Activated T-cell treated with anti-CD3 and anti-CD28 coated beads, Interleukin-2, amount 50 U/mL, for 1 hour (primary cell): ENCODE results near the gene ST7L.

Experiments
- DNase-seq: peaks from one replicate; pipeline ENCODE4 v3.0.0-alpha.2; 2020

ST7L gene

GRCh38 chr1:112544011-112544688, 74.8 kb downstream of the ST7L start:
- DNase-seq = no peak

- DNase-seq = no peak
Observed at GRCh38 chr1:112542206-112542973, 76.6 kb downstream of the ST7L start.

DNA sequence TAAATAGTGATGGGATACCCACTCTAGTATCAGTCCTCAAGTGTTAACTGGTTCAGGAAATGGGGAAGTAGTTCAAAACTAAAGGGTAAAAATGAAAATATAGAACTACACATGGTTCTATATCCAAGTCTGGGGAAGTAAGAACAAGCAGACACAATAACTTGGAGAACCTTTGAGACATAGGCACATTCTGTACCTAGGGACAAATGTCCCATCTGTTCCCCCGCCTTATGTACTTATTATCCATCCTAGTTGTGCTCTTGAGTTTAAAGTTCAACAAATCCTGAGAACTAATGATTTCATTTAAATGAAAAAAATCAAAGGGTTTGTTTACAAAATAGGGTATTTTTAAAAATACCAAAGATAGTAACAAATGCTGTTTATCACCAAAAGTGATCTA, 77.6 kb downstream of the ST7L start:
- DNase-seq = no peak

GRCh38 chr1:112540226-112540794, 78.6 kb downstream of the ST7L start:
- no peak for DNase-seq

- no peak for DNase-seq
Observed at GRCh38 chr1:112538883-112539282, 80.1 kb downstream of the ST7L start.

DNA sequence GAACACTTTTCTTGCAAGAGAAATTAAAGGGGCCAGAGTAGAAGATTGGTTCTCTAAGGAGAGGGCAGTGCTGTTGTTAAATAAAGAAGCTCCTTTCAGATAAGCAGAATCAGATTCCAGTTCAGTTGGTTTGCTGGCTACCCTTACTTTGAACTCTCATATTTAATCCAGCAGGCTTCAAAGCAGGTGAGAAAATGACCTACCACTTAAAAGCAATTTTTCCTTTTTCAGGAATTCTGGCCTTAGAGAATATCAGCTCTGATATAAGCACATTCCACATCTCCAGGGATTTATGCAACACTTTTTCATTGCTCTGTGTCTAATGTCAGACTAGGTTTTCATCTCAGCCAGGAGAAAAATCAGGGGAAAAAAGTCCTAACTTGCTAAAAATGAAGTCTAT, 81.5 kb downstream of the ST7L start:
- DNase-seq = no peak

GRCh38 chr1:112536561-112536960, 82.4 kb downstream of the ST7L start:
- no peak for DNase-seq

GRCh38 chr1:112533029-112533428, 85.9 kb downstream of the ST7L start:
- DNase-seq = no peak

- DNase-seq = no peak
Observed at GRCh38 chr1:112532064-112532463, 86.9 kb downstream of the ST7L start.

DNA sequence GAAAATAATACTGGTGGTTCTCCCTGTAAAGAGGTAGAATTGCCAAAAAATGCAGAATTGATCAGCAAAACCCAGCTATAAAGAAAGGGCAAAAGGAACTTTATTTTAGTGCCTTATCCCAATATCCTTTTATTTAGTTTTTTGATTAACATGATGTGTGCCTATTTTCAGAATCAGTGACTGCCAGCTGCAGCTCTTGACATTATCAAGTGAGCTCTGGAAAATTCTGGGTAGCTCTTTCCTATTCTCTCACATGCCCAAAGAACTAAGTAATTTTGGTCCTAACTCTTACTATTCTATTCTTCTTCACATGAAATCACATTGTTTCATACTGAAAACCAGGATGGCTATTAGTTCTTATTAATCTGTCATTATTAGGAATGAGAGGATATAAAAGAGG, 88.1 kb downstream of the ST7L start:
- no peak for DNase-seq

DNA sequence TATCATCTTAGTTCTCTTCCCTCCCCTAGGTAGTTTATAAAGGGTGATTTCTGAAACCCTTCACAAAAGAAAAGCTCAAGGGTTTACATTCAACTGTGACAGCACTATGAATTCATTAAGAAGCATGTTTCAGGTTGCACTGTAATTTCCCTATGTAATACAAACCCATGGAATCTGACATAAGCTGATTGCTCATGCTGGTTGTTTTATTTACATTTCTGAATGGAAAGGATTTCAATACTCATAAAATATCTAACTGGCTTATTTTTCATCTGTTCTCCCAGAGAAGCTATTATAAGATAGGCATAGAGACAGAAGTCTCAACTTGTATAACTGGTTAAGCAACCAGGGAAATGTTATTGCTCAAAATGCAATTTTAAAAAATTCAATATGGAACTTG, 89.6 kb downstream of the ST7L start:
- no peak for DNase-seq

DNA sequence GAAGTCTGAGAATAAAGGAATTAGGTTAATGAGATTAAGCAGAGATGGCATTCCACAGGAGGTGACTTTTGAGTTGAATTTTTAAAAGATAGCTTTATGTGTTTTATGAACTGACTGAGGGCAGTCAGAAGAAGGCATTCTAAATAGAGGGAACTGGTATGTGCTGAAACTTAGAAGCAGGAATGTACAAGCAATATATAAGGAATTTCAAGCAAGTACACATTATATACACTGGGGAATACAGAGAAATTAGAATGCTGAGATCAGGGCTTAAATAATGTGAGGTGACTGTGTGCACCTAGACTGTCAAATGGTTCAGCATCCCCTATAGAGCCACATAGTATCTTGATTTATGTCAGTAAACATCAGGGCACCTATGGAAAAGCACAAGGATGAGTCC, 90.9 kb downstream of the ST7L start:
- DNase-seq = no peak

DNA sequence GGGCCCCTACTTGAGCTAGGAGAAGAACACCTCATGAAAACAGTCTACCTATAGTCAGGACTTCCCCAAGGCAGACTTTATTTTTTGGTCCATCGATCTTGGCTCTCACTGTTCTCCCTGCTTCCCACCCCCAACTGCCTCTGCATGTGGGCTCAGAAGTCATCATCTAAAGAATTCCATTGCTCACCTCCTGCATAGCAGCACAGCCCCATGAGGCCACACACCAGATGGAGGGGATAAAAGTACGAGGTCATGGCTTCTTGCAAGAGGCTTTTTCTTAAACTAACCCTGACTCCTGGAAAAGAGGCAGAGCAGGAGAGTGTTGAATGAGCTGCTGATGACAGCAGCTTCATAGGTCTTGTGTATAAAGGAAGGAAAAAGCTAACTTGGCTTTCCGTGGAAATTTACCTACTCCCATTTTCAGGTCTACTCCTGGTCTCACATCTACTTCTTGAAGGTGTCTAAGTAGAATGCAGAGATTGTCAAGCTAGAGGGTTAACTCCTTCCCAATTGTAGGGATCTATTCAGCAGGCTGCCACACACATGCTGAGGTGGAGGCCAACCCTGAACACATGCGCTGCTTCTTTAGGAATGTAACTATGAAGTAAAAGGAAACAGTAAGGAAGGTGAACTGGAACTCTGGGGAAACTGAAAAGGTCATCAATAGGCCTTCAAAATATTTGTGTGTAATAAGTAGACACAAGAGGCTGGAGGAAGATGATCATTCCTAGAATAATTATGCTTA, 91.5 kb downstream of the ST7L start:
- DNase-seq = no peak

- no peak for DNase-seq
Observed at GRCh38 chr1:112524986-112525385, 94.0 kb downstream of the ST7L start.

DNA sequence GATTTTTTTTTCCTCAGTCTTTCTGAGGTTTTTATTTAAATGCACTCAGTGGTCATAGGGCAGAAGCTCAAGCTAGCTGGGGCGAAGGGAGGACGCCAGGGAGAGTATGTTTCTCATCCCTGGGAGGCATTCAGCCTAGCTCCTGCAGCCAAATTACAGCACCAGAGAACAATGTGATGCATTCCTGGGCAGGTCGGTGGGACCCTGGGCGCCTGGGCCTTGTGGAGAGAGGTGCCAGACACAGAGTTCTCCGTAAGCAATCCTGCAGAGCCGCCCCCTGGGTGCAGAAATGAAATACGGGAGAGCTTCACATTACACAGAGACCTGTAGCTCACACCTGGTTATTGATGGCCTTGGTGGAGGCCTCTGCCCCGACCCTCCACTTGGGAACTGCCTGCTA, 94.7 kb downstream of the ST7L start:
- no peak for DNase-seq

DNA sequence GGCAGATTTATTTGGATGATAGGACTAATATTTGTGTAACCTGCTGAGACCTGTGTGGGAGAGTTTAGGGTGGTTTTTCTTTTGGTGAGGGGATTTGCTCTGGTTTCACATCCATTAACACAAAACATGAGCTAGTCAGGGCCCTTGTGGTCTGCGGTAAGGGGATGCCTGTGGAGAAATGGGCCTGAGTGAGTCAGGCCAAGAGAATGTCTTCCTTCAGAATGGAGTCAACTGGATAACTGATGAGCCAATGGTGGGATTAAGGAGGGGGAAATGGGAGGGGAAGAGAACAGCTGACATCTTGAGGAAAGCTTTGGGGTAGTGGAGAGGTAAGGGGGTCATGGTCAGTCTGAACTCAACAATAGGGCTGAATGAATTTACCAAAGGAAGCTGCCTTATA, 96.3 kb downstream of the ST7L start:
- DNase-seq = no peak

DNA sequence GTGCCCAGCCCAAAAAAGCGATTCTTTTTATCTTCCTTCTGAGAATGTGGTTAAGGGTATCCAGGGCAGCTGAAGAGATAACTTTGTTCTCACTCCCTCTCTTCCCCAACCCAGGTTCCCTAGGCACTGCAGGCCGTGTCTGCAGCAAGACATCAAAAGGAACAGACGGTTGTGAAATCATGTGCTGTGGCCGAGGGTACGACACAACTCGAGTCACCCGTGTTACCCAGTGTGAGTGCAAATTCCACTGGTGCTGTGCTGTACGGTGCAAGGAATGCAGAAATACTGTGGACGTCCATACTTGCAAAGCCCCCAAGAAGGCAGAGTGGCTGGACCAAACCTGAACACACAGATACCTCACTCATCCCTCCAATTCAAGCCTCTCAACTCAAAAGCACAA, 98.8 kb downstream of the ST7L start:
- DNase-seq = no peak

GRCh38 chr1:112518186-112518585, 100.8 kb downstream of the ST7L start:
- DNase-seq = no peak

DNA sequence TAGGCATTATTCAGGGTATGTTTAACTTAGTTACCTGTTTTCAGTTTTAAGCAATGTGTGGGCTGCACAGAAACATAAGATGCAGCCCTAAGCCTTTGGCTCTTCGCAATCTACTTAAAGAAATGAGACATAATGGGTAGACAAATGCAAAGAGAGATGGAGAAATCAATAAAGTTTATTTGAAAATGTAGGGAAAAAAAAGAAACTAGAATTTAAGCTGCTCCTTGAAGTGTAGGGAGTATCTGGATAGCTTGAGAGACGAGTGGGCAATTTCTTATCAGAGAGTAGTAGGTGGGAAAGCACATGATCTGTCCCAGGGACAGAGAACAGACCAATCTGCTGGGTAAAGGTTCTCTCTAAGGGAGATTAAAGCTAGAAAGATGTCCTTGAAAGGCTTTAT, 101.3 kb downstream of the ST7L start:
- DNase-seq = no peak

DNA sequence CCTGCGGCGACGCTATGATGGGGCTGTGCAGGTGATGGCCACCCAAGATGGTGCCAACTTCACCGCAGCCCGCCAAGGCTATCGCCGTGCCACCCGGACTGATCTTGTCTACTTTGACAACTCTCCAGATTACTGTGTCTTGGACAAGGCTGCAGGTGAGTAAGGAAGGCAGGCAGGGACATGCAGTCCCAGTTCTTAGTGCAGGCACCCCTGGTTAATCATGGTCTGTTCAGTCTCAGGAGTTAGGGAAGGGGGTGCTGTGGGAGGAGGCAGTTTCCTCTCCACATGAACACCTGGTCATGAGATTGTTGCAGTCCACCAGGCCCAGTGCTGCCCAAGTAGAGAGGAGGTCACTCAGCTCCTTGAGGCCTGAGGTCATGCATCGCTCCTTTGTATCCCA, 101.7 kb downstream of the ST7L start:
- DNase-seq = no peak

- DNase-seq = no peak
Observed at GRCh38 chr1:112516141-112516540, 102.8 kb downstream of the ST7L start.

DNA sequence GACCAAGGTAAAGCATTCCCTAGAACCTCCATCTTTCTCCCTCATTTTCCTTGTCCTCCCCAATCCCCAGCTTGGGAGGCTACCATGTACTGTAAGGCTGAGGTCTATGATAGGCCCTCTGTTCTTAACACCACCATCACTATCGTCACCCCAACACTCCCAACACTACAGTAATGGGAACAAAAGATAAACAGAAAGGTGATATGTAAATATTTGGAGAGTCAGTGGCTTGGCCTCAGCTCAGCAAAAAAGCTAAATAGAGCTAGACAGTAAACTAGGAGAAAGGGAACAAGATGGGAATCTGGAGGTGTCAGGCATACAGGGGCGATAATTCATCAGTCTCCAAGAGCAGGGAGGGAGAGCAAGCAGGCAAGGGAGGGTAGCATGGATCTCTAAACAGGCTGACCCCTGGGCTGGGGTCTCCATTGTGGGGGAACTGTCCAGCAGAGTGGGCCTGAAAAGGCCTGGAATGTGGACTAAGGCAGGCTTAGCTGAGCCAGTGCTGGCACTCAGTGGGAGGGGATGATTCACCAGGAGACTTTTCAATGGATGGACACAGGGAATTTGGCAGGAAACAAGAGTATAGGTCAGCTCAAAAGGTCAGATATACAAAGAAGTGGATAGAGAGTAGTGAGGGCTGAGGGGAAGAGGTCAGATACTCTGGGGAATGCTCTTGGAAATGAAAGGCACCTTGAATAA, 103.5 kb downstream of the ST7L start:
- no peak for DNase-seq

GRCh38 chr1:112514901-112515300, 104.0 kb downstream of the ST7L start:
- no peak for DNase-seq
